KMS-11 (cell line): Measurements from ENCODE around the gene KCNA10.
A peak's percentile ranks its signal among the peaks of the same experiment; 100 is the strongest.

Experiments used
- H2AFZ ChIP-seq: fragments of 200-600 bp; sonication (generic); 2 replicates; pipeline ENCODE4 v1.6.1; 2016; ENCODE audit warnings: antibody characterized with exemption, mixed run types, low read depth
- H3K27ac ChIP-seq: fragments of 200-600 bp; sonication (generic); 2 replicates; pipeline ENCODE4 v1.6.1; 2016; ENCODE audit warnings: mild to moderate bottlenecking, mixed run types
- H3K27me3 ChIP-seq: fragments of 200-600 bp; sonication (generic); 2 replicates; pipeline ENCODE4 v1.6.1; 2017; ENCODE audit warnings: mild to moderate bottlenecking, low read depth, mixed run types, moderate library complexity; ENCODE audit not compliant: insufficient read depth
- H3K36me3 ChIP-seq: fragments of 200-600 bp; sonication (generic); 2 replicates; pipeline ENCODE4 v1.6.1; 2017; ENCODE audit warnings: mild to moderate bottlenecking, mixed run types; ENCODE audit not compliant: insufficient read depth
- H3K4me1 ChIP-seq: fragments of 200-600 bp; sonication (generic); 2 replicates; pipeline ENCODE4 v1.6.1; 2016; ENCODE audit warnings: mild to moderate bottlenecking, low read depth, mixed run types; ENCODE audit not compliant: poor library complexity, severe bottlenecking
- H3K4me2 ChIP-seq: fragments of 200-600 bp; sonication (generic); 2 replicates; pipeline ENCODE4 v1.7.0; 2016; ENCODE audit warnings: mild to moderate bottlenecking, mixed run types
- H3K4me3 ChIP-seq: fragments of 200-600 bp; sonication (generic); IDR thresholded peaks from 2 replicates; pipeline ENCODE4 v1.6.1; 2017; ENCODE audit warnings: low read depth, low read length, mixed read lengths; ENCODE audit not compliant: insufficient read depth
- H3K79me2 ChIP-seq: fragments of 200-600 bp; sonication (generic); 2 replicates; pipeline ENCODE4 v1.6.1; 2016; ENCODE audit warnings: low read depth, mixed run types; ENCODE audit not compliant: insufficient read depth
- H3K9ac ChIP-seq: fragments of 200-600 bp; sonication (generic); 2 replicates; pipeline ENCODE4 v1.6.1; 2016; ENCODE audit warnings: mild to moderate bottlenecking, mixed run types
- H4K20me1 ChIP-seq: fragments of 200-600 bp; sonication (generic); 2 replicates; pipeline ENCODE4 v1.6.1; 2016; ENCODE audit warnings: mild to moderate bottlenecking, mixed run types; ENCODE audit not compliant: insufficient read depth
- TF ChIP-seq, protein P1 (sequence below): fragments of 200-600 bp; sonication (generic); conservative IDR thresholded peaks from 2 replicates; pipeline ENCODE4 v1.6.1; 2017; ENCODE audit warnings: low read depth, mild to moderate bottlenecking, antibody characterized with exemption, low read length, moderate library complexity, mixed read lengths

The KCNA10 gene

DNA sequence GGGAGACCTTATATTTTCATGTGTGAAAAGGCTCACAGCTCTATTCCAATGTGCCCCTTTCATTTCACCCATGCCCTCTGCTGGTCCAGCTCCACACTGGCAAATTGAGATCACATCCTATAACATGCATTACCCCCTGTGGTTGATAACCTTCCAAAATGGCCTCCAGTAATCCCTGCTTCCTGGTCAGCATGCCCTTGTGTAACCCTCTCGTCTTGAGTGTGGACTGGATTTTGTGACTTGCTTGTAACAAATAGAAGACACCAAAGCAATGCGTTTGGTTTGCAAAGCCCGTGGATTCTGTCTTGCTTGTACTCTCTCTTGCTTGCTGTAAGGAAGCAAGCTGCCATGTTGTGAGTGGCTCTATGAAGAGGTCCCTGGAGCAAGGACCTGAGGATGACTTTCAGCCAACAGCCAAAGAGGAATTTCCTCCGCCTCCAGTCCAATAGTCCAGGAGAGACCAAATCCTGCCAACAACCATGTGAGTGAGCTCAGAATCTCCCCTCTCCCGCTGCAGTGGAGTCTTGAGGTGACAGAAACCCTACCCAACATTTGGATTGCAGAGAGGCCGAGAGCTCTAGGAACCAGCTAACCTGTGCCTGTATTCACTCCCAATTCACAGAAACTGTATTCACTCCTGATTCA, 17.4 kb downstream of the KCNA10 start:
- Histone ChIP-seq H3K4me2 (no peak overlapping the region), H3K27me3 (no peaks in the 10 kb centered on the region), H3K4me3 (no peak overlapping the region), H3K79me2 (no peaks in the 10 kb centered on the region), H3K36me3 (no peaks in the 10 kb centered on the region), H3K9ac (no peak overlapping the region), H3K27ac (no peak overlapping the region), H2AFZ (no peak overlapping the region), H3K4me1 (no peaks in the 10 kb centered on the region), H4K20me1 (no peaks in the 10 kb centered on the region)
- TF ChIP-seq, protein P1, sequence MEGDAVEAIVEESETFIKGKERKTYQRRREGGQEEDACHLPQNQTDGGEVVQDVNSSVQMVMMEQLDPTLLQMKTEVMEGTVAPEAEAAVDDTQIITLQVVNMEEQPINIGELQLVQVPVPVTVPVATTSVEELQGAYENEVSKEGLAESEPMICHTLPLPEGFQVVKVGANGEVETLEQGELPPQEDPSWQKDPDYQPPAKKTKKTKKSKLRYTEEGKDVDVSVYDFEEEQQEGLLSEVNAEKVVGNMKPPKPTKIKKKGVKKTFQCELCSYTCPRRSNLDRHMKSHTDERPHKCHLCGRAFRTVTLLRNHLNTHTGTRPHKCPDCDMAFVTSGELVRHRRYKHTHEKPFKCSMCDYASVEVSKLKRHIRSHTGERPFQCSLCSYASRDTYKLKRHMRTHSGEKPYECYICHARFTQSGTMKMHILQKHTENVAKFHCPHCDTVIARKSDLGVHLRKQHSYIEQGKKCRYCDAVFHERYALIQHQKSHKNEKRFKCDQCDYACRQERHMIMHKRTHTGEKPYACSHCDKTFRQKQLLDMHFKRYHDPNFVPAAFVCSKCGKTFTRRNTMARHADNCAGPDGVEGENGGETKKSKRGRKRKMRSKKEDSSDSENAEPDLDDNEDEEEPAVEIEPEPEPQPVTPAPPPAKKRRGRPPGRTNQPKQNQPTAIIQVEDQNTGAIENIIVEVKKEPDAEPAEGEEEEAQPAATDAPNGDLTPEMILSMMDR, result no peak

- Histone ChIP-seq H3K9ac (no peak overlapping the region), H3K4me2 (no peak overlapping the region), H3K79me2 (no peaks in the 10 kb centered on the region), H3K36me3 (no peaks in the 10 kb centered on the region), H3K4me1 (no peaks in the 10 kb centered on the region), H3K4me3 (no peak overlapping the region), H3K27ac (no peak overlapping the region), H4K20me1 (no peaks in the 10 kb centered on the region), H2AFZ (no peak overlapping the region), H3K27me3 (no peaks in the 10 kb centered on the region)
- TF ChIP-seq, protein P1, result no peak
Measured at GRCh38 chr1:110498270-110498669, 20.7 kb downstream of the KCNA10 start.

DNA sequence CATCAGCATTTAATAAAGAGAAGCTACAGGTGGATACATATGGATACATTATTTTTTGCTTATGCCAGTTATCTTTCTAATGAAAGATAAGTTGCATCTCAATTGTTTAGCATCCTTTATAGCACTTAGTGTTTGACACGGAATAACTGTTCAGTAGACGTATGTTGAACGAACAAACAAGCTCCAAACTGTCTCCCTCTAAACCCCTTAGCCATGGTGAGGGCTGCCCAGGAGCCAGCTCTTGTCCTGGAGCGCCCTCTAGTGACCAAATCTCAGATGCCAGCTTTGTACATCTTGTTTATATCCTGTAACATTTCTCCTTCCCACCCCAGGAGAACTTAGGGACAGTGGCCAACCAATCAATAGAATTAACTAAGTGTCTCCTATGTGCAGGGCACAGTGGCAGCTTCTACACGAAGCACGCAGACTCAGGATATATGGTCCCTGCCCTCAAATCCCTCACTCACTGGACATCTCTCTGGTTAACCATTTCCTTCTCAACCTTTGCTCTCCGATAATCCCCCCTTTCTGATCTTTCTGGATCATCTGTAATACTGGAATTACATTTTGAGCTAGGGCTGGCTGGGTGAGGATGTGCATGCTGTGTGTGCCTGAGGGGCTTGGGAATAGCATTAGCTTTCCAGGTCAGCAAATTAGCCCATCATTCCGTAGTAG, 22.9 kb downstream of the KCNA10 start:
- Histone ChIP-seq H2AFZ (no peak overlapping the region), H4K20me1 (no peaks in the 10 kb centered on the region), H3K4me1 (no peaks in the 10 kb centered on the region), H3K27ac (no peak overlapping the region), H3K79me2 (no peaks in the 10 kb centered on the region), H3K27me3 (no peaks in the 10 kb centered on the region), H3K36me3 (no peaks in the 10 kb centered on the region), H3K4me2 (no peak overlapping the region), H3K4me3 (no peak overlapping the region), H3K9ac (no peak overlapping the region)
- TF ChIP-seq, protein P1, result peak; percentile 77

DNA sequence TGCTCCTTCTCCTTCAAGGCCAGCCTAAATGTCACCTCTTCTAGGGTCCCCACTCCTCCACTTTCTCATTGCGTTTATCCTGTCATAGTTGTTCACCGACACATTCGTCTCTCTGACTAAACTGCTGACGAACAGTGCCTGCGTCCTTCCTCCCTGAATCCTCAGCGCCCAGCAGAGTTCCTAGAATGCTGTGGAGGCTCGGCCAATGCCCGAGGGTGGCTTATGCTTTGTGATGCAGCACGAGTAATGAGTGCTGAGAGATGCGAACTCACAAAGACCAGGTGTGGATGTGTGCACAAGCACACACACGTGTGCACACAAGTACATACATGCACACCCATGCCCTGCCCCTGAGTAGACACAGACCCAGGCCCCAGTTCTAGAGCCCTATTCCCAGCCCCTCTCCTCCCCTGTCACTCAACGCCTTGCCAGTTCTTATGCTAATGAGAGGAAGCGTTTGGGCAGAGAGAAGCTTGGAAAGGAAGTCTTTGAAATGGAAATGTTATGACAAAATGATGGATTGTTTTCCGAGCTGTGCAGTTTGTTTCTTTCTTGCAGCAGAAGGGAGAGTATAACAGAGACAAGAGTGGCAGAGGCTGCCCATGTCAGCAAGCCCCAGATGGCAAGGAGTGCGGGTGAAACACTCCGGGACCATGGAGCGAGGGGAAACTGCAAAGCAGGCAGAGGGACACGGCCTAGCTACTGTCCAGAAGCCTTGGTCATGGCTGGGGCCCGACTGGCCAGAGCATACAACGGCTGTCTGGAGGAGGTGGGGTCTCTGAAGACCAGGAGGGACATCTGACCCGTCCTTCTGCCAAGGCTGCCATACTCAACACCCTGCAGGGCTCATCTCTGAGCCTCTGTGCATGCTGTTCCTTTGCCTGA, 24.2 kb downstream of the KCNA10 start:
- Histone ChIP-seq H3K4me3 (no peak overlapping the region), H2AFZ (no peak overlapping the region), H3K36me3 (no peaks in the 10 kb centered on the region), H3K27ac (no peak overlapping the region), H3K4me1 (no peaks in the 10 kb centered on the region), H4K20me1 (no peaks in the 10 kb centered on the region), H3K4me2 (no peak overlapping the region), H3K27me3 (no peaks in the 10 kb centered on the region), H3K9ac (no peak overlapping the region), H3K79me2 (no peaks in the 10 kb centered on the region)
- TF ChIP-seq, protein P1, result no peak
